H9 (cell line): ENCODE data around the gene QSER1. TPM values are rescaled to one million over a fixed set of nuclear protein-coding genes. Genes with fewer than 3 reads are reported as not detected.

Experiments
- DNase-seq: peaks from one replicate; pipeline ENCODE4 v3.0.0-alpha.2; 2017
- H2AFZ ChIP-seq: one replicate; pipeline ENCODE4 v1.6.1; 2013; ENCODE audit warnings: mild to moderate bottlenecking, low read length, control low read depth, moderate library complexity
- H2AK5ac ChIP-seq: 2 replicates; pipeline ENCODE4 v1.6.1; 2013; ENCODE audit warnings: low read length, control low read depth, mixed read lengths; ENCODE audit not compliant: insufficient read length
- H2BK120ac ChIP-seq: one replicate; pipeline ENCODE4 v1.6.1; 2013; ENCODE audit warnings: low read depth, mild to moderate bottlenecking, low read length, control low read depth, inconsistent platforms; ENCODE audit not compliant: poor library complexity, severe bottlenecking
- H2BK12ac ChIP-seq: 2 replicates; pipeline ENCODE4 v1.6.1; 2013; ENCODE audit warnings: low read length, control low read depth, mixed read lengths, low read depth; ENCODE audit not compliant: insufficient read length
- H2BK15ac ChIP-seq: 2 replicates; pipeline ENCODE4 v1.6.1; 2013; ENCODE audit warnings: low read depth, low read length, control low read depth
- H2BK20ac ChIP-seq: one replicate; pipeline ENCODE4 v1.6.1; 2013; ENCODE audit warnings: low read depth, mild to moderate bottlenecking, low read length, control low read depth, inconsistent platforms; ENCODE audit not compliant: poor library complexity, severe bottlenecking
- H2BK5ac ChIP-seq: 2 replicates; pipeline ENCODE4 v1.6.1; 2013; ENCODE audit warnings: low read length, control low read depth, mixed read lengths; ENCODE audit not compliant: insufficient read length
- H3K14ac ChIP-seq: 2 replicates; pipeline ENCODE4 v1.6.1; 2013; ENCODE audit warnings: low read length, control low read depth; ENCODE audit not compliant: insufficient read depth
- H3K18ac ChIP-seq: 2 replicates; pipeline ENCODE4 v1.6.1; 2013; ENCODE audit warnings: low read depth, mild to moderate bottlenecking, mixed read lengths, low read length, control low read depth; ENCODE audit not compliant: insufficient read length
- H3K23ac ChIP-seq: 2 replicates; pipeline ENCODE4 v1.6.1; 2013; ENCODE audit warnings: low read length, control low read depth, mixed read lengths, low read depth; ENCODE audit not compliant: insufficient read length
- H3K23me2 ChIP-seq: 2 replicates; pipeline ENCODE4 v1.6.1; 2013; ENCODE audit warnings: low read depth, mild to moderate bottlenecking, mixed read lengths, low read length, control low read depth; ENCODE audit not compliant: insufficient read length, poor library complexity, severe bottlenecking
- H3K27ac ChIP-seq: 2 replicates; pipeline ENCODE4 v1.5.1; 2013; ENCODE audit warnings: low read length, control low read depth, mixed read lengths, low read depth; ENCODE audit not compliant: insufficient read length
- H3K27me3 ChIP-seq: 2 replicates; pipeline ENCODE4 v1.6.1; 2013; ENCODE audit warnings: low read length, control low read depth, inconsistent platforms; ENCODE audit not compliant: insufficient read depth
- H3K4ac ChIP-seq: 2 replicates; pipeline ENCODE4 v1.6.1; 2013; ENCODE audit warnings: low read depth, mild to moderate bottlenecking, control low read depth, inconsistent platforms, low read length, moderate library complexity
- H3K4me1 ChIP-seq: 2 replicates; pipeline ENCODE4 v1.6.1; 2013; ENCODE audit warnings: low read length, control low read depth, inconsistent platforms; ENCODE audit not compliant: insufficient read depth
- H3K4me2 ChIP-seq: 2 replicates; pipeline ENCODE4 v1.6.1; 2013; ENCODE audit warnings: low read length, control low read depth, mixed read lengths; ENCODE audit not compliant: insufficient read length, insufficient read depth
- H3K56ac ChIP-seq: 2 replicates; pipeline ENCODE4 v1.6.1; 2013; ENCODE audit warnings: low read depth, mild to moderate bottlenecking, mixed read lengths, low read length, control low read depth; ENCODE audit not compliant: insufficient read length
- H3K79me1 ChIP-seq: 2 replicates; pipeline ENCODE4 v1.6.1; 2013; ENCODE audit warnings: low read depth, mild to moderate bottlenecking, moderate library complexity, low read length, control low read depth, inconsistent platforms; ENCODE audit not compliant: insufficient read depth, poor library complexity, severe bottlenecking
- H3K79me2 ChIP-seq: 2 replicates; pipeline ENCODE4 v1.6.1; 2013; ENCODE audit warnings: low read length, control low read depth, inconsistent platforms; ENCODE audit not compliant: insufficient read depth
- H3K9ac ChIP-seq: 2 replicates; pipeline ENCODE4 v1.6.1; 2013; ENCODE audit warnings: low read length, control low read depth, mixed read lengths; ENCODE audit not compliant: insufficient read length; ENCODE audit errors: extremely low read depth
- H3K9me3 ChIP-seq: one replicate; pipeline ENCODE4 v1.6.1; 2013; ENCODE audit warnings: low read depth, low read length, inconsistent platforms; ENCODE audit not compliant: control insufficient read depth
- H3T11ph ChIP-seq: one replicate; pipeline ENCODE4 v1.6.1; 2013; ENCODE audit warnings: mild to moderate bottlenecking, low read length, control low read depth, inconsistent platforms
- H4K20me1 ChIP-seq: one replicate; pipeline ENCODE4 v1.6.1; 2013; ENCODE audit not compliant: control insufficient read depth, insufficient read length, insufficient read depth
- H4K5ac ChIP-seq: 2 replicates; pipeline ENCODE4 v1.6.1; 2013; ENCODE audit warnings: low read depth, mild to moderate bottlenecking, mixed read lengths, low read length, control low read depth; ENCODE audit not compliant: insufficient read length
- H4K8ac ChIP-seq: replicated peaks from 2 replicates; pipeline ENCODE4 v1.6.1; 2013; ENCODE audit warnings: low read length, control low read depth, mixed read lengths, low read depth; ENCODE audit not compliant: insufficient read length
- H4K91ac ChIP-seq: 2 replicates; pipeline ENCODE4 v1.6.1; 2013; ENCODE audit warnings: low read depth, mild to moderate bottlenecking, moderate library complexity, mixed read lengths, low read length, control low read depth; ENCODE audit not compliant: insufficient read length
- H3K27ac Mint-ChIP-seq, 3 experiments: 2 replicates in 2 of 3; 3 replicates in 1 of 3; pipeline ENCODE4 v1.8.0; 2020 to 2021; ENCODE audit warnings: mixed read lengths in 3 of 3, mild to moderate bottlenecking in 1 of 3, moderate library complexity in 1 of 3
- H3K27me3 Mint-ChIP-seq: 2 replicates; pipeline ENCODE4 v1.8.0; 2021; ENCODE audit warnings: low read depth, mild to moderate bottlenecking, moderate library complexity, mixed read lengths
- H3K36me3 Mint-ChIP-seq, 3 experiments: 2 replicates in 2 of 3; 3 replicates in 1 of 3; pipeline ENCODE4 v1.8.0; 2020 to 2021; ENCODE audit warnings: low read depth in 3 of 3, mixed read lengths in 3 of 3; ENCODE audit not compliant: insufficient read depth in 1 of 3
- H3K4me1 Mint-ChIP-seq, 2 experiments: 2 replicates each; pipeline ENCODE4 v1.8.0; 2020; ENCODE audit warnings: mixed read lengths in 2 of 2
- H3K4me3 Mint-ChIP-seq, 2 experiments: 2 replicates in 1 of 2; 3 replicates in 1 of 2; pipeline ENCODE4 v1.8.0; 2020 to 2021; ENCODE audit warnings: mild to moderate bottlenecking in 2 of 2, mixed read lengths in 2 of 2, moderate library complexity in 1 of 2
- H3K9me3 Mint-ChIP-seq, 2 experiments: 2 replicates in 1 of 2; 3 replicates in 1 of 2; pipeline ENCODE4 v1.8.0; 2020; ENCODE audit warnings: mild to moderate bottlenecking in 2 of 2, mixed read lengths in 2 of 2, moderate library complexity in 1 of 2
- WGBS: extraction: QIAGEN DNeasy Blood & Tissue Kit; methylation state at CpG from one replicate; pipeline ENCODE4 v1.1.7; 2013; ENCODE audit warnings: missing lambda C conversion rate, low lambda C conversion rate, mixed read lengths; ENCODE audit not compliant: insufficient read length; ENCODE audit errors: extremely low coverage; 5-methylcytosine and 5-hydroxymethylcytosine counted together
- total RNA-seq: library from RNA; stranded (reverse); gene quantifications from 2 replicates; pipeline ENCODE4 v1.2.1, GENCODE V29; 2021
- TF ChIP-seq, protein P1 (sequence below): fragments of 200-600 bp; sonication (generic); conservative IDR thresholded peaks from 3 replicates; pipeline ENCODE4 v1.8.0; 2021; ENCODE audit warnings: antibody characterized with exemption, mild to moderate bottlenecking

Gene QSER1
- total RNA-seq, 1 experiment from 2014 or later, result 139 TPM

DNA sequence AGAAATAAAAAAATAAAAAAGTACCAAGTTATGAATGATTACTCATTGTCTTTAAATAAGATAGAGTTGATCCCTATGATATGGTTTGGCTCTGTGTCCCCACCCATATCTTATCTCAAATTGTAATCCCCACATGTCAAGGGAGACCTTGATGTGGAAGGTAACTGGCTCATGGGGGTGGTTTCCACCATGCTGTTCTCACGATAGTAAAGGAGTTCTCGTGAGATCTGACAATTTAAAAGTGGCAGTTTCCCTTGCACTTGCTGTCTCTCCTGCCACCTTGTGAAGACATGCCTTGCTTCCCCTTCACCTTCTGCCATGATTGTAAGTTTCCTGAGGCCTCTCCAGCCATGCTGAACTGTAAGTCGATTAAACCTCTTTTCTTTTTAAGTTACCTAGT is 18.8 kb downstream of the QSER1 start:
- H4K20me1 ChIP-seq, result no peaks in the 10 kb centered on the region
- H3K18ac ChIP-seq, result no peak overlapping the region
- no peak overlapping the region for H4K8ac ChIP-seq
- Mint-ChIP-seq H3K27me3 (no peaks in the 10 kb centered on the region), H3K36me3 (peaks cover 11 to 44% (median 40%) of the 10 kb centered on the region in 3 experiments; a peak in 6 of 7 replicates), H3K27ac (peak overlapping the region in 1 of 3 experiments; percentile 75; a peak in 2 of 7 replicates), H3K4me3 (no peak overlapping the region), H3K9me3 (no peaks in the 10 kb centered on the region), H3K4me1 (peaks cover 31 to 42% of the 10 kb centered on the region in 2 experiments)
- no peak overlapping the region for H3K4me2 ChIP-seq
- H2BK15ac ChIP-seq, result no peak overlapping the region
- no peaks in the 10 kb centered on the region for H3K23me2 ChIP-seq
- peaks cover 3% of the 10 kb centered on the region for H3K79me1 ChIP-seq
- peaks cover 2% of the 10 kb centered on the region for H3K4me1 ChIP-seq
- no peak overlapping the region for H2BK5ac ChIP-seq
- H3K9ac ChIP-seq, result no peak overlapping the region
- no peak overlapping the region for H3K23ac ChIP-seq
- no peak overlapping the region for H2AFZ ChIP-seq
- no peak overlapping the region for H4K5ac ChIP-seq
- no peak overlapping the region for H3K56ac ChIP-seq
- H3K79me2 ChIP-seq, result peaks cover 66% of the 10 kb centered on the region; the same call in 1 of the 2 replicates
- no peak overlapping the region for H3T11ph ChIP-seq
- DNase-seq, result no peak
- H2BK20ac ChIP-seq, result no peak overlapping the region
- H3K9me3 ChIP-seq, result no peaks in the 10 kb centered on the region
- H2AK5ac ChIP-seq, result no peak overlapping the region
- H3K4ac ChIP-seq, result no peak overlapping the region
- H2BK120ac ChIP-seq, result no peak overlapping the region
- H2BK12ac ChIP-seq, result no peak overlapping the region
- no peak overlapping the region for H3K14ac ChIP-seq
- no CpG with 5 or more reads among the region's 3 CpGs for WGBS
- TF ChIP-seq, protein P1, sequence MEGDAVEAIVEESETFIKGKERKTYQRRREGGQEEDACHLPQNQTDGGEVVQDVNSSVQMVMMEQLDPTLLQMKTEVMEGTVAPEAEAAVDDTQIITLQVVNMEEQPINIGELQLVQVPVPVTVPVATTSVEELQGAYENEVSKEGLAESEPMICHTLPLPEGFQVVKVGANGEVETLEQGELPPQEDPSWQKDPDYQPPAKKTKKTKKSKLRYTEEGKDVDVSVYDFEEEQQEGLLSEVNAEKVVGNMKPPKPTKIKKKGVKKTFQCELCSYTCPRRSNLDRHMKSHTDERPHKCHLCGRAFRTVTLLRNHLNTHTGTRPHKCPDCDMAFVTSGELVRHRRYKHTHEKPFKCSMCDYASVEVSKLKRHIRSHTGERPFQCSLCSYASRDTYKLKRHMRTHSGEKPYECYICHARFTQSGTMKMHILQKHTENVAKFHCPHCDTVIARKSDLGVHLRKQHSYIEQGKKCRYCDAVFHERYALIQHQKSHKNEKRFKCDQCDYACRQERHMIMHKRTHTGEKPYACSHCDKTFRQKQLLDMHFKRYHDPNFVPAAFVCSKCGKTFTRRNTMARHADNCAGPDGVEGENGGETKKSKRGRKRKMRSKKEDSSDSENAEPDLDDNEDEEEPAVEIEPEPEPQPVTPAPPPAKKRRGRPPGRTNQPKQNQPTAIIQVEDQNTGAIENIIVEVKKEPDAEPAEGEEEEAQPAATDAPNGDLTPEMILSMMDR, result no peak
- no peaks in the 10 kb centered on the region for H3K27me3 ChIP-seq
- no peak overlapping the region for H4K91ac ChIP-seq
- H3K27ac ChIP-seq, result no peak overlapping the region
